ENCODE data around the gene KRT28.
A peak's percentile ranks its signal among the peaks of the same experiment; 100 is the strongest.

The KRT28 gene

GRCh38 chr17:40793832-40794231 lies 5.9 kb downstream of the KRT28 start:
- Histone ChIP-seq H3K4me3 (ENCODE audit: low read depth, low read length) (no peak overlapping the region), H3K36me3 (ENCODE audit: control insufficient read depth in 2 of 2, insufficient read depth in 1 of 2, low read length in 2 of 2) (no peaks in the 10 kb centered on the region), H3K27ac (ENCODE audit: extremely low read depth, low read depth, low read length) (no peak overlapping the region), H3K4me1 (ENCODE audit: control insufficient read depth, insufficient read depth, low read length) (no peaks in the 10 kb centered on the region), H3K9me3 (ENCODE audit: control insufficient read depth, insufficient read depth, low read depth, low read length) (no peaks in the 10 kb centered on the region)
- no peak for TF ChIP-seq ZNF10 (tag by site-specific recombination; IDR thresholded peaks at IDR 0.05)
- TF ChIP-seq PRDM10 (tag by site-specific recombination; IDR thresholded peaks at IDR 0.05) = no peak
- TF ChIP-seq ZBTB7A (tag by site-specific recombination; IDR thresholded peaks at IDR 0.05; ENCODE audit: low read depth) = no peak
- TF ChIP-seq ZNF449 (tag by site-specific recombination; IDR thresholded peaks at IDR 0.05) = no peak
- no peak for TF ChIP-seq ZSCAN30 (tag by site-specific recombination; IDR thresholded peaks at IDR 0.05)
- no peak for TF ChIP-seq IKZF3 (tag by site-specific recombination; IDR thresholded peaks at IDR 0.05)
- TF ChIP-seq ZNF596 (tag by site-specific recombination; IDR thresholded peaks at IDR 0.05) = no peak
- TF ChIP-seq ATF2 (tag by site-specific recombination; IDR thresholded peaks at IDR 0.05; ENCODE audit: low read depth) = no peak
- TF ChIP-seq ZNF19 (tag by site-specific recombination; IDR thresholded peaks at IDR 0.05; ENCODE audit: low read depth) = no peak
- TF ChIP-seq BCL6B (tag by site-specific recombination; IDR thresholded peaks at IDR 0.05) = no peak
- ChIA-PET POLR2A (no interaction called here), CTCF (interaction anchor here (0.6 to 3.3 kb wide), 6 partner anchors 18 to 755 kb away, joined by 3 to 20 read pairs (median 4); no protein-coding TSS in a partner anchor)

GRCh38 chr17:40791787-40792436 lies 7.8 kb downstream of the KRT28 start:
- H3K4me3 ChIP-seq (ENCODE audit: low read depth, low read length) = no peak overlapping the region
- no peaks in the 10 kb centered on the region for H3K4me1 ChIP-seq (ENCODE audit: control insufficient read depth, insufficient read depth, low read length)
- H3K27ac ChIP-seq (ENCODE audit: extremely low read depth, low read depth, low read length) = no peak overlapping the region
- no peaks in the 10 kb centered on the region for H3K9me3 ChIP-seq (ENCODE audit: control insufficient read depth, insufficient read depth, low read depth, low read length)
- POLR2A ChIA-PET = no interaction called here
- H3K36me3 ChIP-seq (ENCODE audit: control insufficient read depth in 2 of 2, insufficient read depth in 1 of 2, low read length in 2 of 2) = no peaks in the 10 kb centered on the region
- CTCF ChIA-PET = interaction anchor here (0.5 to 3.3 kb wide), 25 partner anchors 9 to 1120 kb away, joined by 3 to 26 read pairs (median 3); no protein-coding TSS in a partner anchor
- TF ChIP-seq IKZF3 (tag by site-specific recombination; IDR thresholded peaks at IDR 0.05) (0 out of 2 replicates have a peak, but pooled peaks have one; percentile 13), ZEB2 (tag by site-specific recombination; IDR thresholded peaks at IDR 0.05) (no peak), KLF8 (tag by site-specific recombination; IDR thresholded peaks at IDR 0.05) (no peak), ZNF654 (tag by site-specific recombination; IDR thresholded peaks at IDR 0.05; ENCODE audit: low read depth) (peak; percentile 50)
